Activated naive CD4-positive, alpha-beta T cell treated with anti-CD3 and anti-CD28 coated beads, Interleukin-2, amount 50 U/mL, for 72 hours (primary cell): Measurements from ENCODE around the gene ALG1L2. TPM values are rescaled to one million over a fixed set of nuclear protein-coding genes. Genes with fewer than 3 reads are reported as not detected.
"Not testable (repeated sequence)": the region's sequence is repeated elsewhere in the genome, so short reads cannot be mapped to it uniquely, and the experiment has no call there.

Experiments used
- ATAC-seq, 2 donors: fragments of 150-1000 bp; cut with Tn5 transposase; 2 replicates each; pipeline ENCODE4 v1.10.0; 2021; ENCODE audit warnings: mild to moderate bottlenecking in 2 of 2, moderate library complexity in 2 of 2
- DNase-seq, 2 donors: peaks; one replicate each; pipeline ENCODE4 v3.0.0; 2021 to 2022; ENCODE audit warnings: low spot score in 2 of 2
- H3K27ac Mint-ChIP-seq, 2 donors: one replicate each; pipeline ENCODE4 v1.8.0; 2022; ENCODE audit warnings: mild to moderate bottlenecking in 2 of 2, mixed read lengths in 2 of 2
- H3K36me3 Mint-ChIP-seq, 2 donors: one replicate each; pipeline ENCODE4 v1.8.0; 2022; ENCODE audit warnings: mixed read lengths in 2 of 2
- H3K9me3 Mint-ChIP-seq, 2 donors: one replicate each; pipeline ENCODE4 v1.8.0; 2022; ENCODE audit warnings: mixed read lengths in 2 of 2
- total RNA-seq, 2 donors: library from RNA; stranded (reverse); gene quantifications; one replicate each; pipeline ENCODE4 v1.2.3, GENCODE V29; 2022

The ALG1L2 gene
- total RNA-seq, 2 donors from 2014 or later: 0.64 to 1.3 TPM

DNA sequence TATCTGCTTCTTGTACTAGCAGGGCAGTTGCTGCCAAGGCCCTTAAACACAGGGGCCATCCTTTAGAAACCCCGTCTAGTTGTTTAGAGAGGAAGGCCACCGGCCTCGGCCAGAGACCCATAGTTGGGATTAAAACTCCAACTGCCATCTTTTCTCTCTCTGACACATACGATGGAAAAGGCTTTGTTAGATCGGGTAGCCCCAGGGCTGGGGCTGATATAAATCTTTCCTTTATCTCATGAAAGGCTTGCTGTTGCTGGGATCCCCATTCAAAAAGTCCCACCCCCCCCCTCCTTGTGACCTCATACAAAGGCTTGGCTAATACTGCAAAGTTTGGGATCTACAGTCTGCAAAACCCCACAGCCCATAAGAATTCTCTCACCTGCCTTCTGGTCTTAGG is 63.8 kb downstream of the ALG1L2 start:
- not testable (repeated sequence) for H3K27ac Mint-ChIP-seq, H3K36me3 Mint-ChIP-seq, H3K9me3 Mint-ChIP-seq, ATAC-seq, DNase-seq

DNA sequence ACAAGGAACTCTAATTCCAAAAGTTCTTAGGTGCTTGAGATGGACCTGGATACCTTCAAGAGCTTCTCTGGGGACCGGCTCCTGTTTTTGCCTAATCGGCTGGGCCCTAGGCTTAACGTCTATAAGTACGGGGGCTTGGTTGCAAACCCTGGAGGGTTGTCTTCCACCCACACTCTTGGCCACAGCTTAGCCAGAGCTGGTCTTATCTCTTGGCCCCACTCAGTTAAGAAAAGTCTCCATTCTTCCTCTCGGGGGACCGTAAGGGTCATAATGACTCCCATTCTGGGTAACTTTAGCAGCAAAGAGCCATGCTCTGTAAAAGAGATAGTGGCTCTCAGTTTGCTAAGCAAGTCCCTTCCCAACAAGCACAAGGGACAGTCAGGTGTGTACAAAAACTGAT is 64.8 kb downstream of the ALG1L2 start:
- not testable (repeated sequence) for ATAC-seq, H3K27ac Mint-ChIP-seq, H3K36me3 Mint-ChIP-seq, DNase-seq
- H3K9me3 Mint-ChIP-seq: peaks cover 3 to 10% of the 10 kb centered on the region in 2 donors

Other genes starting within 250 kb of the ALG1L2 start
- gene TMCC1, start 188.1 kb upstream of the ALG1L2 start, total RNA-seq: 10 to 100 TPM; 13.4 to 13.6 TPM
- not detected for gene TRH, start 107.1 kb upstream of the ALG1L2 start, total RNA-seq